HG03469 (cell line): ENCODE data around the gene SLC35G1.

ENCODE experiments used
- ATAC-seq: cut with Tn5 transposase; IDR thresholded peaks from one replicate; pipeline ENCODE4 v1.9.1; 2021; ENCODE audit warnings: mild to moderate bottlenecking, moderate library complexity, moderate number of reproducible peaks; ENCODE audit not compliant: unreplicated experiment

SLC35G1 gene, protein sequence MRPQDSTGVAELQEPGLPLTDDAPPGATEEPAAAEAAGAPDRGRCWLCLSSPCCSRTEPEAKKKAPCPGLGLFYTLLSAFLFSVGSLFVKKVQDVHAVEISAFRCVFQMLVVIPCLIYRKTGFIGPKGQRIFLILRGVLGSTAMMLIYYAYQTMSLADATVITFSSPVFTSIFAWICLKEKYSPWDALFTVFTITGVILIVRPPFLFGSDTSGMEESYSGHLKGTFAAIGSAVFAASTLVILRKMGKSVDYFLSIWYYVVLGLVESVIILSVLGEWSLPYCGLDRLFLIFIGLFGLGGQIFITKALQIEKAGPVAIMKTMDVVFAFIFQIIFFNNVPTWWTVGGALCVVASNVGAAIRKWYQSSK

DNA sequence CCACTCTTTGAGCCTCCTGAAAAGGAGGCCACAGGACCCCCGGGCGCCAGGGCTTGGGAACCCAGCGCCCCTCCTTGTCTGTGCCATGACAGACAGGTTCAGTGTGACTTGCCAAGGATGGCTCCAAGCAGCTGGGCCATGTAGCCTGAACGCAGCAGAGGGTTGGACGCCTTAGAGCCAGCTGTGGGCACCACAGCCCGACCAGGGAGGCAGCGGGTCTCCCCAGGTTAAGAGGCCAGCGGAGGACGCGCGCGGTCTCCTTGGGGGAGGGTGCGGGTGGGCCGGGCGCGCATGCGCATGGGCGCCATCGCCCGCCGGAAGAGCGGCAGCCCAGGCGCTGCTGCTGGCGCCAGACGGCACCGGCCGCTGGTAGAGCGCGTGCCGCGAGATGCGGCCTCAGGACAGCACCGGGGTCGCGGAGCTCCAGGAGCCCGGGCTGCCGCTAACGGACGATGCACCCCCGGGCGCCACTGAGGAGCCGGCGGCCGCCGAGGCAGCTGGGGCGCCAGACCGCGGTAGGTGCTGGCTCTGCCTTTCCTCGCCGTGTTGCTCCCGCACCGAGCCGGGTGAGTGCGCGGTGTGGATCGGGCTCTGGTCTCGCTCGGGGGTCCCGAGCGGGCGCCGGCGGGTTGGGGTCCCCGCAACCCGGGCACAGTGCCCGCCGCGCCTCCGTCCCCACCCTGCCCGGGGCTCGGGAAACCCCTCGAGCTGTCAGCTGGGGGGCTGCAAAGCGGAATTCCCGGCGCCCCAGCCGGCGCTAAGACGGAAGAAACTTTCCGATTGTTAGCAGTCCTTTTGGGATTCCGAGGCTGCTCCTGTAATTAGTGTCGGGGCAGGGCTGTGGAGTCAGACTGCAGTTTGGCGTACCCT lies at the start of gene SLC35G1:
Gene SLC35G1, plus strand, starts transcription at position 333 of the 870 bp plus-strand sequence. Its CDS starts 56 bp downstream, at position 389.
- peak; percentile 71 for ATAC-seq

DNA sequence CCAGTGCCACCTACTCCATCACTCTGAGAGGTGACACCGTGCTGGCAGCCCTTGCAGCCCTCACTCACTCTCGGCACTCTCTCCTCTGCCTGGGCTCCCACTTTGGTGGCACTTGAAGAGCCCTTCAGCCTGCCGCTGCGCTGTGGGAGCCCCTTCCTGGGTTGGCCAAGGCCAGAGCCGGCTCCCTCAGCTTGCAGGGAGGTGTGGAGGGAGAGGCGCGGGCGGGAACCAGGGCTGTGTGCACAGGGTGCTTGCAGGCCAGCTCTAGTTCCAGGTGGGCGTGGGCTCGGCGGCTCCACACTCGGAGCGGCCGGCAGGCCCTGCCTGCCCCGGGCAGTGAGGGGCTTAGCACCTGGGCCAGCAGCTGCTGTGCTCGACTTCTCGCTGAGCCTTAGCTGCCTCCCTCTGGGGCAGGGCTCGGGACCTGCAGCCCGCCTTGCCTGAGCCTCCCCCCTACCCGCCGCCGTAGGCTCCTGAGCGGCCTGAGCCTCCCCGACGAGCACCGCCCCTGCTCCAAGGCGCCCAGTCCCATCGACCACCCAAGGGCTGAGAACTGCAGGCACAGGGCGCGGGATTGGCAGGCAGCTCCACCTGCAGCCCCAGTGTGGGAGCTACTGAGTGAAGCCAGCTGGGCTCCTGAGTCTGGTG lies 48.7 kb upstream of the SLC35G1 start:
- no peak for ATAC-seq

DNA sequence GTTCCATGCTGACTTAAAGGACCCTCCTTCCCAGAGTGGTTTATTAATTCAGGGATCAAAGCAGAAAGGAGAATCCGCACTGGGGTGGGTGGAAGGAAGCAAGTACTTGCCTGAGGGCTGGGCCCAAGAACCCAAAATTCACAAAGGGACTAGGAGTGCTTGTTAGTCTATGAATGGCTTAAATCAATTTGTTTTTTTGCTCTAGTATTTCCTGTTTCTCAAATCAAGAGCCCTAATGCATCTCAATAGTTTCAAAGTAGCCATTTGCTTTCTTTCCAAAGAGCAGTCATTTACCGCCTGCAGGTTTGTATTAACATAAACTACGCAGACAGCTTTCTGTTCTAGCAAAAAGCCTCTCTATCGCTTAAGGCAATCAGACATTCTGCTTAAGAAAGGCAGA lies 44.2 kb upstream of the SLC35G1 start:
- no peak for ATAC-seq

DNA sequence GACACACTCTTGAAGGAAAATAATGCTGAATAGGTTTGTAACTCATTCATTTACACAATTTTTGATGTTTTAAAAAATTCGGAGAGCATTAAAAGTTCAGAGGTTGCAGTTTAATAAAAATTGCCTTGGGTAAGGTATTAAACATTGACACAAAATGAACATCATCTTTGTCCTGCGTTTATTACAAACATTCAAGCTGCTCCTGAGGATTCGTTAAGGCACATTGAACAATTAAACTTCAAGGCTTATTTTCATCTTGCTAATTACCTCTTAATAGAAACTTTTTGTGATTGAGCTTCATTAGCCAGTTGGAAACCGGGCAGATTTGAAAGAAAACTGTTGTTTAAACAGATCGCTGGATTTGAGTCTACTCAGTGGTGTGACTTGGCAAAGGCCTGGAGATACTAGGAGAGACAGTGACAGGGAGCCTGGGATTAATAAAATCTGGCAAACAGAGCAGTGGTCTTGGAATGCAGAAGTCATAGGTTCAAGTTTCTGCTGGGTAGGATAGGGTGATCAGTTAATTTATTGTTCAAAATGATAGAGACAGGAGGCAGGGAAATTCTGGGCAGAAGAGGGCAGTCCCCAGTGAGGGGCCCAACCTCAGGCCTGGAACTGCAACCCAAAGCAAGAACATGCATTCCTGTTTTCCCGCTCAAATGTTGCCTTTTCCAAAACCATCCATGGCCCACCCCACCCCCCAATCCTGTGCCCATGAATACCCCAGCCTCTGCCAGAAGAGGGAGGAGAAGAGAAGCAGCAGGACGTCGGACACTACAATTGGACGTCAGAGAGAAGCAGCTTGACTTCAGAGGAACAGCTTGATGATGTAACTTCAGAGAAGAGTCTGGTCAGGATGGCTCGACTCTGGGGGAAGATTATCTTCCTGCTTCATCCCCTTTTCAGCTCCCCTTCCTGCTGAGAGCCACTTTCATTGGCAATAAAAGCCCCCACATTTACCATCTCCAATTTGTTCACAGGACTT lies 43.5 kb upstream of the SLC35G1 start:
- ATAC-seq, result no peak

GRCh38 chr10:93851169-93851568 lies 42.6 kb upstream of the SLC35G1 start:
- no peak for ATAC-seq

GRCh38 chr10:93852476-93853095 lies 41.2 kb upstream of the SLC35G1 start:
- ATAC-seq, result no peak

- no peak for ATAC-seq
Observed at GRCh38 chr10:93854975-93855374, 38.8 kb upstream of the SLC35G1 start.

- no peak for ATAC-seq
Observed at GRCh38 chr10:93856349-93857145, 37.2 kb upstream of the SLC35G1 start.

DNA sequence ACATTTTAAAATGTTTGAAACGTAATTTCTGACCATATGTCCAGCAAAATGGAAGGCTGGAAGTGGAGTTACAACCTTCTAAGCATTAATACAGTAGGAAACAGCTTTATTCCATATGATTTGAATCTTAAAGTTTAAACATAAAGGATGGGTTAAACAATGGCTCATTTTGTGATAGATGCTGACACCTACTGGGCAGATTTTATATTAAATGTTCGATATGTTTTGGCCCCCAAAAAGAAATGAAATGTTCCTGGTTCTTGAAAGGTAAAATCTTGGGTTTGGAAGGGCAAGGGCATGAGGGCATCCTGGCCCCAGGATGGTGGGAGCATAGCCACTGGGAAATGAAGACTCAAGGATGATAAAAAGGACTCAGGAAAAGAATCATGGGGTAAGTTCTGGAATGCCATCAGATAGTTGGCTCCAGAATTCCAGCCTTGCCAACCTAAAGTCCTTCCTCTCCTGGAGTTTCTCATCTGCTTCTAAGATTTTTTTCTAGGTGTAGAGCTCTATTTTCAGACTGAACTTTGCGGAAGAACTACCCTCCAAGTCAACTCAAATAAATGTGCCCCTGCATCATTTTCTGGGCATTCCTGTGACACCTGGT lies 34.6 kb upstream of the SLC35G1 start:
- ATAC-seq, result no peak

DNA sequence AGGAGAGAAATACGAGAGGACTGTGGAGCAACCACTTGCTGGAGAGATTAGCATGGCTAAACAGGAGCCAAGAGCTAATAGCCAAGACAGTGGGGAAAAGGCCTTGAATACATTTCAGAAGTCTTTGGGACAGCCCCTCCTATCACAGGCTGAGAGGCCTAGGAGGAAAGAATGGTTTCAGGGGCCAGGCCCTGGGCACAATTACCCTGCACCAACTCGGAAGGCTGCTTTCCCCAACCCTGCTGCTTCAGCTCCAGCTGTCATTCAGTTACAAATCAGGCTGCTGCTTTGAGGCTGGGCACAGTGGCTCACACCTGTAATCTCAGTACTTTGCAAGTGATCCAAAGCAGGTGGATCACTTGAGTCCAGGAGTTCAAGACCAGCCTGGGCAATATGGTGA lies 32.0 kb upstream of the SLC35G1 start:
- no peak for ATAC-seq

GRCh38 chr10:93865794-93866425 lies 27.9 kb upstream of the SLC35G1 start:
- no peak for ATAC-seq

GRCh38 chr10:93867525-93867924 lies 26.3 kb upstream of the SLC35G1 start:
- ATAC-seq, result no peak

- ATAC-seq, result no peak
Observed at GRCh38 chr10:93871671-93872204, 22.0 kb upstream of the SLC35G1 start.

DNA sequence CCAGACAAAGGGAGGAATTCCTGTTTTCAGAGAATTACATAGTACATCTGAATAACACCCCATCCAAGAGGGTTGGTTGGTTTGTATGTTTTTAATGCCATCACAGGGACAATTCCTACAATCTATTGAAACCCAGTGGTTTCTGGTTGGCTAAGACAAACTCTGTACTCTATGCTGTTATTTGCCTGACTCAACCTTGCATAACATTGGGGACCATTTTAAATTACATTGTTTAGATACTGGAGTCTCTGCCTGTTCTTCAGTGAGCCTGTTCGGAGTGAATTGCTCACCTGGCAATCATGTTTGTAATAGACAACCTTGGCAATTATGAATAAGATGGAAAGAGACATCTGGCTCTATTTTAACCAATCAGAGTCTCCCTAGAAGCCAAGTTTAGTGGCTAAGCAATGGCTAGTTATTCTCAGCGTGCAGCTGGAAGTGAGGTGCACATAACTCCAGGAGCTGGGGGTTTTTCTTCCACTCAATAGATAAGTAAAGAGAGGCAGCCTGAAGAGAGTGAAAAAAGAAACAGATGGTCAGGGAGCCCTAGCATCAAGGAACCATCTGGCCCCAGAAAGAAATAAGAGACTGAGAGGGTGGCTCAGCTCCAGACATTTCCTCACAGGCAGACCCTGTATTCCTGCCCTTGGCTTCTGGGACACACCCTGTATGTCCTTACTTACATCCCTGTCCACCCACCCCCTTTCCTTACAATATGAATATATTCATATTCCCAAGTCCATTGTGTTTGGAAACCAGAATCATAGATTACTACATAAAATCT lies 21.2 kb upstream of the SLC35G1 start:
- ATAC-seq, result no peak

DNA sequence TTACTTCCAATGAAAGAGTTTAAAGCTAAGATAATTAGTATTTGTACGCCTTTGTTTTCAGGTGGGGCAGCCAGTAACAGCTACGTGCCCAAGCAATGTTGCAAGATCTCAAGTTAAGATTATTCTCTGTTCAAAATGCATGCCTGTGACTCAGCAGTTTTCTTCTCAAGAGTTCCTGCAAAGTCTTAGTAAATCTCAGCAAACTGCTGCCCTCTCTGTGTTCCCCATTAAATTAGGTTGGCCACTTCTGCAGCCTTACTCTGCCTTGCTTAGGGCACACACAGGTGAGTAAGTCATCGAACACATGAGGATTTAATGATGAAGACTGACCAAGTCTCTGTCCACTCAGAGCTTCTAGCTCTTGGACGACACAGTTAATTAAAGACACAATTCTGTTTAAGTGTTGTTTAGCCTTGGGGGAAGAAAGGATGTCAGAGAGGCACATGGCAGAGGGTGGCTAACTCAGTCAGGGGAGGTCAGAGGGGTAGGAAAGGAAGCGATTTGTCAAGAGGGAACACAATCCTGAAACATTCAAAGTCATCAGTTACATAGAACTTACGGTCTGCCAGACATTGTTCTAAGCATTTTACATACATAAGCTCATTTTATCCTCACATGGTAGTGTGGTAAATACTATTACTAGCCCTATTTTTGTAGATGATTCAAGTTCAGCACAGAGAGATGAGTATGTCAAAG lies 20.2 kb upstream of the SLC35G1 start:
- ATAC-seq, result no peak

DNA sequence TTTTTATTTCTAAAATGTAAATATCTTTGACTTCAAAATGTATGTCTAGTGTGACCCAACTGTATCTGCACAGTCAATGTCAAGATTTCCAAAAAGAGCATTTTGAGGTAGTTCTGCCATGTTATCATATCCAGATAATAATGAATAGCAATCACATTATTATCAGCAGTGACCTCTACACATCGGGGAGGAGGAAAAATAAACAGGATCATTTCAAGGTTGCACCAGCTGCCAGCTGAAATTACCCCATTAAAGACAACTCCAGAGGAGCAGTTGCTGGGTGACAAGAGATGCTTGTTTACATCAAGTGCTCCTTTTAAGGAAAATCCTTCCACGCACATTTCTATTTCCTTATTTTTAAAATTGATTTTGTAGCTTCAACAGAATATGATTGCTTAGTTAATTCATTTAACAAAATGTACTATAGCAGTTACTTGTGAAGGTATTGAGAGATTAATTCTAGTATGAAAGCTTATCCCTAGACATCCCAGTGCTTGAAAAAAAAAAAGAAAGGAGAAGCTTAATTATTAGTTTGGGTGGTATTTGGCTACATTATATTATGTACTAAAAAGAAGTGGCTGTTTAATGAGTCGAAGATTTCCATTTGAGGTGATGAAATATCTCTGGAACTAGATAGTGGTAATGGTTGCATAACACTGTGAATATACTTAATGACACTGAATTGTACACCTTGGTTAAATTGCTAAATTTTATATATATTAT lies 19.3 kb upstream of the SLC35G1 start:
- ATAC-seq, result no peak
